GM21737 (cell line): Measurements from ENCODE around the gene TSPAN9.

Experiments used
- ATAC-seq: cut with Tn5 transposase; IDR thresholded peaks from one replicate; pipeline ENCODE4 v1.9.1; 2021; ENCODE audit warnings: mild to moderate bottlenecking, moderate library complexity; ENCODE audit not compliant: unreplicated experiment

The TSPAN9 gene

GRCh38 chr12:3179731-3180130, 102.6 kb downstream of the TSPAN9 start:
- no peak for ATAC-seq

GRCh38 chr12:3182426-3182825, 105.2 kb downstream of the TSPAN9 start:
- no peak for ATAC-seq

- ATAC-seq: no peak
These were observed 107.3 kb downstream of the TSPAN9 start for GRCh38 chr12:3184485-3184884.

GRCh38 chr12:3185260-3185870, 108.2 kb downstream of the TSPAN9 start:
- no peak for ATAC-seq

GRCh38 chr12:3186546-3187215, 109.5 kb downstream of the TSPAN9 start:
- ATAC-seq: no peak

- ATAC-seq: no peak
These were observed 110.9 kb downstream of the TSPAN9 start for GRCh38 chr12:3187846-3188770.

GRCh38 chr12:3189282-3189681, 112.1 kb downstream of the TSPAN9 start:
- no peak for ATAC-seq

- ATAC-seq: no peak
These were observed 112.9 kb downstream of the TSPAN9 start for GRCh38 chr12:3190101-3190500.

GRCh38 chr12:3191450-3191849, 114.3 kb downstream of the TSPAN9 start:
- no peak for ATAC-seq

- no peak for ATAC-seq
These were observed 115.0 kb downstream of the TSPAN9 start for GRCh38 chr12:3192221-3192620.

GRCh38 chr12:3193131-3193530, 116.0 kb downstream of the TSPAN9 start:
- ATAC-seq: no peak

- ATAC-seq: no peak
These were observed 116.6 kb downstream of the TSPAN9 start for GRCh38 chr12:3193755-3194154.

- ATAC-seq: no peak
These were observed 118.2 kb downstream of the TSPAN9 start for GRCh38 chr12:3195337-3195736.

- no peak for ATAC-seq
These were observed 118.8 kb downstream of the TSPAN9 start for GRCh38 chr12:3195859-3196483.

GRCh38 chr12:3196488-3196887, 119.3 kb downstream of the TSPAN9 start:
- ATAC-seq: no peak

GRCh38 chr12:3197131-3197818, 120.1 kb downstream of the TSPAN9 start:
- no peak for ATAC-seq

- no peak for ATAC-seq
These were observed 122.4 kb downstream of the TSPAN9 start for GRCh38 chr12:3199551-3200031.

- ATAC-seq: no peak
These were observed 122.9 kb downstream of the TSPAN9 start for GRCh38 chr12:3200032-3200617.

- ATAC-seq: no peak
These were observed 123.6 kb downstream of the TSPAN9 start for GRCh38 chr12:3200814-3201233.
